DMS114 treated with DMSO at 0.1 percent for 48 hours (cell line): ENCODE measurements around the gene C11orf58.

Source experiments
- DNase-seq: peaks from one replicate; lab custom pipeline; 2025; ENCODE audit not compliant: unreplicated experiment; lab: John Stamatoyannopoulos, UW

Gene C11orf58

GRCh38 chr11:16784666-16785065 is 46.2 kb downstream of the C11orf58 start:
- DNase-seq = no peak

DNA sequence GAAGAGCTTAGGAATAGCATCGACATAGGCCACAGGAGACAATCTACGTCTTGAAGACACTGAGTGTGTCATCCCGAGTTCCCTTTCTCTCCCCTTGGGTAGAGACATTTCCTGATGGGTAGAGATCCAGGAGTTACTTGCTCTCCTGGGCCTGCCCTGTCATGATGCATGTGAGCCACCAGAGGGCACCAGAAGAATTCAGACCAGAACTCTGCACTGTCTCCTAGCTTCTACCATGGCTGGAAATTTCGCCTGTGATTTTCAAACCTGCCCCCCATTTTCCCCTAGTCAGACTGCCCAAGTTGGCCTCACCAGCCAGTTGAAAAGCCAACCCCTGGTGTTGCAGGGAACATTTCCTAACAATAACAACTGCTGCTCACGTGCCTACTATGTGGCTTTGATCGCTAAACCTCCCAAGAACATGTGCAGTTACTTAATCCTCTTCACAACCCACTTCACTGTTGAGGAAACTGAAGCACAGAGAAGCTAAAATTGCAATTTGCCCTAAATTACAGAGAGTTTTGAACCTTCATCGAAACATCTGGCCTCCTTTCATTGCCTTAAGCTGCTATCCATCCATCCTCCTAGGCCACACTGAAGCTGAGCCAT is 47.2 kb downstream of the C11orf58 start:
- DNase-seq = peak; percentile 19

DNA sequence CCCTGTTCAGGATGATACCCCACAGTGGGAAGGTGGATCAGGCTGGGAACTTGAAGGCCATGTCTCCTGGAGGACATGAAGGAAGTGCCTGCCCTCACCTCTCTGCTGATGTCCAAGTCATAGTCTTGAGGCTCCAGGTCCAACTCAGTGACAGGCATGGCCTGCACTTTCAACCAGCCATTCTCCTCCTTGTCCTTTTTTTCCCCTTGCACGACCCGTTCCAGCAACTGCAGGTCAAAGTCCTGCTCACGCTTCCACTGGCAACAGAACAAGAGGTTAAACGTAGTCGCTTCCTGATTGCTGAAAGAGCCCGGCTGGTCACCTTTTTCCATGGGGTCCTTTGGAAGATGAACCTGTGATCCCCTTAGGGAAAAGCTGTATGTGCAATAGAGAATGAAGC is 47.7 kb downstream of the C11orf58 start:
- DNase-seq = no peak

GRCh38 chr11:16787035-16787742 is 48.7 kb downstream of the C11orf58 start:
- DNase-seq = no peak

DNA sequence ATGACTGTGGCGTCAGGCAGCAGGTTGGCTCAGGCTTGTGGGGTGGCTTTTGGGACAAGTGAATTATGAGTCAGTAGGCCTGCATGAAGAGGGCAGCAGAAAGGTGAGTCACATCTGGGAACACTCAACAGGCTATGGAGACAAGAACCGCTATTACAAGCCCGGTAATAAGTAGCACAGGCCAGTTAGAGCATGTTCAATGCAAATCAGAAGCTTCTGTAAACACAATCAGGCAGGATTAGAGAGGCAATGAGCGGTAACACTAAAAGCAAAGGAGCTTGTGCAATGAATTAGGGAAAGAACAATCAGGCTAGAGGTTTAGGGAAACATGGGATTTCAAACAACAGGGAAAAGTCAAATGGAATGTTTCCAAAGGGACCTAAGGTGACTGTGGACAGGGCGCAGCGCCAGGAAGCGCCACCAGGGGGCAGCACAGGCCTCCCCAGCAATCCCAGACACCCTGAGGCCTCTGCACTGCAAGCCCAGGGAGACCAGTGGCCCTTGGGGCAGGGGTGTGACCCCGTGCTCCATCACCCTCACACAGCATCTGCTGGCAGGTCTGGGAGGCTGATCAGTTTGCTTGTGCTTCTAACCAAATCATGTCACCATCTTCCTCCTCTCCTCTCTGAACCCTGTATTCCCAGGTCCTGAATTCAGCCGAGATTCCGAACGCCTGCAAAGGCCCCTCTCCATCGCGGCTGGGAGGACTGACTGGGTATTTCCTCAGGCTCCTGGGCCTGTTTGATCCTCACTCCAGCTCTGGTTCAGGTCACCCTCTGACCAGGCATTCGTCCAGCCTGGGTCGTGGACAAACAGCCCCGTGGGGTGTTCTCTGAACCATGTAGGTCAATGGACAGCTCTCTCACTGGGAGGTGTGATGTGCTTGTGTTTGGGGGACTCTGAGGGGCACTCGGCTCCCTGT is 50.0 kb downstream of the C11orf58 start:
- peak; percentile 1 for DNase-seq

DNA sequence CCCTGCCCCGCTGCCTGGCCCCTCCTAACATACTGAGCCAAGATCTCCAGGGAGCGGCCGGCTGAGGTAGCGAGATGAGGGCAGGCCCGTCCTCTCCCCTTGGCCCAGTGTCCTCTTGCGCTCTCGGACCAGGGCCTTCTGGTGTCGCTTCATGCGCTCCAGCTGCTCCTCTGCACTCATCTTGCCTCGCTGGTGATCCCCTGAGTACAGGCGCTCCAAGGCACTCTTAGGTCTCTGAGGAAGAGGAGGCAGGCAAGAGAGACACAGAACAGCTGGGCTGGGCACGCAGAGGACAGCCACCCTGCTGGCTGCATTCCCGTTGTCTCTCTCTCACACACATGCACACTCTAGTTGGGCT is 50.6 kb downstream of the C11orf58 start:
- DNase-seq = no peak

- DNase-seq = no peak
Observed at GRCh38 chr11:16789560-16790485, 51.4 kb downstream of the C11orf58 start.

DNA sequence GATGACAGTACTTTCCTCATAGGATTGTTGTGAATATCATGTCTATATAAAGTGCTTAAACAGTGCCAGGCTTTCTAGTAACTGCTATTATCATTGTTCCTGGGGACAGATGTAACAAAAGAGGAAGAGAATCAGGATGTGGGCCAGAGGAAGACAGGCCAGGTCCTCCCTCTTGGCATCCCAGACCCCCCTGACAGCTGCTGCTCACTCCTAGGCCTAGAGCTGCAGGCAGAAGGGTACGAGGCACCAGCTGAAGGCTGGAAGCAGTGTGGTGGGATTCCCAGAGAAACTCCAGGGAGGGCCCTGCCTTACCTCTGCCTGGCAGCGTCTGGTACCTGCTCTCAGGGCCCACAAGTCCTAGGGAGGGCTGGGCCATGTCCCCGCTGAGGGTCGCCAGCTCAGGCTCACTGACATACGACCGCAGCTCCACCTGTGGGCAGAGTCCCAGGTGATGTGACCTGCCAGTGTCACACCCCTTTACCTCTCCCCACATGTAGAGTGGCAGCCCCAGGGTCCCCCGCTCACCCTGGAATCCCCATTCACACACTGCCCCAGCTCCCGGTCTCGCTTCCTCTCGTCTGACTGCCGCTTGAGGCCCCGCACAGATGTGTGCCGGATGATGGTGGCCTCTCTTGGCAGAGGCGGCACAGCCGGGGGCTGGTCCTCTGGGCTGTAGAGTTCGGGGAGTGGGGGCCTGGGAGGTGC is 52.2 kb downstream of the C11orf58 start:
- no peak for DNase-seq

DNA sequence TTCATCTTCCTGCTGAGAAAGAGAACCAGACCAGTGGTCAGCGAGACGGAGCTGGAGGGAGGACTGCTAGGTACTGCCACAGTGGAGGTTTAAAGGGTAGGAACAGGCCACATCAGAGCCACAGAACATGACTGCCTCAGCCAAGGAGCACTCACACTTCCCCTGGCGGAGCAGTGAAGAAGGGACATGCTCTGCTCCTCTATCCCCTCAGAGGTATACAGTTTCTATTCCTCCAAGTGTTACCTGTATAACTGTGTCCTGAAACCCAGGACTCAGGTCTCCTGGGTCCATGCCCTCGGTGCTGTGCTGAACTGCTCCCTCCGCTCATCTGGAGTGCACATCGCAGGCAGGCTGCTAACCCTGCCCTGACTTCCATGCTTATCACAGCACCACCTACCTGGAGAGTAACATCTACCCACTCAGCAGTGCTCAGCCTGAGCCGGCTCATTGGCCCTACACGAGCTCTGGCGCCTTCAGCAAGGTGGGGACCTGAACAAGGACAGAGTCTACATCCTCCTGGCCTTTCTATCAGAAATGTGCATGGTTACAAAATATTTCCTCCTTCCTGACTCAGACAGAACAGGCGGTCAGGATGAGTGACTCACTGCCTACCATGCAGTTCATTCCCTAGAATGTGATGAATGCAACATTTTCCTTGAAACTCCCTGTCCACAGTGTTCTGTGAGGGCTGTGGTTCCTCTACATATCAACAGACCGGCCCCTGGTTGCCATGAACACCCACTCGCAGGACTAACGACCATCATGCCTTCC is 52.9 kb downstream of the C11orf58 start:
- no peak for DNase-seq

- DNase-seq = no peak
Observed at GRCh38 chr11:16792426-16792825, 54.0 kb downstream of the C11orf58 start.

DNA sequence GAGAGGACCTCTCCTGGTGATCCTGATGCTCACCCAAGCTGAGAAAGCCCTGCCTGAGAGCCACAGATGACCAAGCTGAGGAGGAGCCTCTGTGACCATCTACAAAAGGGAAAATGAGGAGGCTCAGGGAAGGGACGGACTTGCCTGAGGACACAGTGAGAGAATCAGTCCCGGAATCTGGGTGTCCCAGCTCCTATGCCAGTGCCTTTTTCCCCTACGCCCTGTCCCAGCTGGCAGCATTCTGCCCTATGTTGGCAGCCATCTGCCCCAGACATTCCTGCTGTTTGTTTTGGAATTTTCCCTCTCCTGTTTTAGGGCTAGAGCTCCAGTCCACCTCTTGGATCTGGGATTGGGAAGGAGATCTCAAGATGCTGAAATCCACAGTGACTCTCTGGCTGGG is 54.6 kb downstream of the C11orf58 start:
- DNase-seq = no peak

- DNase-seq = no peak
Observed at GRCh38 chr11:16793511-16793910, 55.1 kb downstream of the C11orf58 start.

DNA sequence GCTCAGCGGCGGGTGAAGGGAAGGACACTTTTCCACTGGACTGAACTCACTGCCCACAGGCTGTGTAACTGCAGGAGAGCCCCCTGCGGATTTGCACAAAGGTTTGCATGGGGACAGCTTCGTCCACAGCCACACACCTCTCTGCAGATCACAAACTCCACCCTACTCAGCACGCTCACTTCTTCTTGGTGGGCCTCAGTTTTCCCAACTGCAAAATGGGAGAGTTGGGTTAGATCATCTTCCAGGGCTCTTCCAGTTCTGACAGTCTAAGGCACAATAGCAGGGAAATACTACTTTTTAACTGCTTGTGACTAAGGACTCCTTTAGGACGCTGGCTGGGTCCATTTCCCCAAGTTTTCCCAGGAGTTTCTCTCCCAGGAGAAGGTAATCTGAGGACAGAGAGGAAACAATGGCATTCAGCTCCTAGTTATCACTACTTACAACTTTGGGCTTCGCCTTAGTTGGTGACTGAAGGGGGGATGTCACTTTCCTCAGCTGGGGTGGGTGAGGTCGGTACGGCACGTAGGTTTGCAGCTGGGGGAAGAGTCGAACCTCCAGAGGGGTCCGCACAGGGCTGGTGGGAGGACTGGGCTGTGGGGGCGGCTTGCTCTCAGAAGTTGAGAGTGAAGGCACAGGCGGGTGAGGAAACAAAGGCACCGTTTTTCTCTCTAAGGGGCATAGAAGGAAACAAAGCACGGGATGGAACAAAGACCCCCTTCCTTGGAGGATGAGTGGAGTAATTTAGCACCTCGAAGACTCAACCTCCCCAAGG is 55.8 kb downstream of the C11orf58 start:
- DNase-seq = no peak

DNA sequence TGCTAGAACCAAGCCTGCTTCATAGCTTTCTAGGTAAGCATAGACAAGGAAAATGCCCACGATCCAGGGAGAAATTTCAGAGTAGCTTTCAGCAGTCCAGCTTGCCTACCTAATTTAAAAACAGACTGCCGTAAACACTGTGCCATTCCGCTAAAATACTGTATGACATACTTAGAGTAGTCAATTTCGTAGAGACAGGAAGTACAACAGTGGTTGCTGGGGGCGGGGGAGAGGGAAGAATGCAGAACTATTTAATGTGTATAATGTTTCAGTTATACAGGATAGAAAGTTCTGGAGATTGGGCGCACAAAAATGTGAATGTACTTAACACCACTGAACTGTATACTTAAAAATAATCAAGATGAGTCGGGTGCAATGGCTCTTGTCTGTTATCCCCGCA is 56.7 kb downstream of the C11orf58 start:
- DNase-seq = no peak

DNA sequence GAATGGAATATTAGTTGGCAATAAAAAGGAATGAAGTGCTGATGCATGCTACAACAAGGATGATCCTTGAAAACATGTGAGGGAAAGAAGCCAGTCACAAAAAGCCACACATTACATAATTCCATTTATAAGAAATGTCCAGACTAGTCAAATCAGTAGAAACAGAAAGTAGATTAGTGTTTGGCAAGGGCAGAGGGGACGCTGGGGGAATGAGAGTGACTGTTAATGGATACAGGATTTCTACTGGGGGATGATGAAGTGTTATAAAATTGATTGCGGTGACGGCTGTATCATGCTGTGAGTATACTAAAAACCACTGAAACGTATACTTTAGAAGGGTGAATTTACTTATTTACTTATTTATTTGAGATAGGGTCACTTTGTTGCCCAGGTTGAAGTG is 57.9 kb downstream of the C11orf58 start:
- DNase-seq = no peak

DNA sequence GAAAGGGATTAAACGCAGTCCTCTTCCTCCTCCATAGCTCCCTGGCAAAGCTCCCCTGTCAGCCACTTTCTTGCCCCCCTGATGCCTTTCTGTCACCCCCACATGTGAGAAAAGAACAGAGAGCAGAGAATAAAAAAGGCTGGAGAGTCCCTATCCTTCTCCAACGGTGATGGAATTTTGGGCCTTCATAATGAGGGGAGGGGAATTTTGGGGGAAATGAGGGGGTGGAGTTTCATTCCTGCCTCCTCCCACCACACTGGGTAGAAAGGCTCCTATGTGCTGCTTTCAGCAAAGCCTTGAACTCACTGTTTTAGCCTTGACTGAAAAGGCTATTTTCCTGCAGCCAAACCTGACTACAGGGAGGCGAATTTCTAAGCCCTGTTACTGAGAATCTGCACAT is 59.3 kb downstream of the C11orf58 start:
- no peak for DNase-seq

- DNase-seq = no peak
Observed at GRCh38 chr11:16799221-16799620, 60.8 kb downstream of the C11orf58 start.

- no peak for DNase-seq
Observed at GRCh38 chr11:16799890-16800289, 61.4 kb downstream of the C11orf58 start.

DNA sequence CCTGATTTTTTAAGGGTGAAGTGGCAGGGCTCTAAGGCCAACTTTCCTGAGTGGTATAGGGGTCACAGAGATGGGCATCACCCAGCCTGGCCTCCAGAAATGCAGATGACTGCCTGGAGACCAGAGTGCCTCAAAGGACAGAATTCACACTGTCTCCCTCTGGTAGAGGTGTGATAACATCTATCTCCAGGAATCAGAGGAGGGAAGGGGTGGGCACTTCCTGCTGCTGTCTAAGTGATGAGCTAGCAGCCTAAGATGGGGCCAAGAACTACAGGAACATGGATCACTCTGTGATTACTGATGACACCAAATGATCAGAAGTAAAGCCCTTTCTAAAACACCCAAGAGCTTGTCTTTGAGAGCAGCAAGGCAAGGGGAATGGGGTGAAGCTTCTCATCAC is 61.9 kb downstream of the C11orf58 start:
- DNase-seq = no peak
